Endothelial cell of umbilical vein (primary cell): Measurements from ENCODE around the gene GABRA5. TPM values are rescaled to one million over a fixed set of nuclear protein-coding genes. Genes with fewer than 3 reads are reported as not detected.

ENCODE experiments used
- BruUV-seq: library from RNA; stranded (reverse); fragments of 400-500 nt; replicated peaks from 2 replicates; lab custom pipeline; 2021; lab: Mats Ljungman, UMichigan
- CTCF ChIA-PET: fragments of 300-600, 350-600 bp; sonication (Branson Sonifier 250); formaldehyde crosslinking; loops from one replicate; lab custom pipeline; 2021; ENCODE audit warnings: antibody characterized with exemption, inconsistent platforms; lab: Charles Lee
- POLR2A ChIA-PET: fragments of 300-600, 350-600 bp; sonication (Branson Sonifier 250); formaldehyde crosslinking; loops from one replicate; lab custom pipeline; 2021; ENCODE audit warnings: antibody characterized with exemption, inconsistent platforms; lab: Charles Lee
- DNase-seq: peaks from one replicate; pipeline ENCODE4 v3.0.0-alpha.2; 2011; ENCODE audit warnings: low read depth, low spot score
- FAIRE-seq: peaks from 2 replicates; lab custom pipeline; 2011; peaks lifted over from hg19 to GRCh38; lab: Jason Lieb, UNC
- H2AFZ ChIP-seq: 2 replicates; pipeline ENCODE4 v1.6.0; 2012; ENCODE audit warnings: low read depth, low read length, control low read depth, inconsistent platforms
- H3K27ac ChIP-seq: 2 replicates; pipeline ENCODE4 v1.5.1; 2011; ENCODE audit warnings: low read depth, mild to moderate bottlenecking, control low read depth, low read length, moderate library complexity; ENCODE audit not compliant: insufficient read depth
- H3K27me3 ChIP-seq, 2 experiments: 2 replicates each; pipeline versions ENCODE4 v1.6.0 to v1.6.1; 2011; ENCODE audit warnings: low read length in 2 of 2, mixed read lengths in 1 of 2; ENCODE audit not compliant: control insufficient read depth in 2 of 2, insufficient read depth in 2 of 2
- H3K36me3 ChIP-seq, 2 experiments: 2 replicates in 1 of 2; 3 replicates in 1 of 2; pipeline ENCODE4 v1.5.1; 2011; ENCODE audit warnings: low read length in 2 of 2, mild to moderate bottlenecking in 1 of 2, moderate library complexity in 1 of 2; ENCODE audit not compliant: control insufficient read depth in 2 of 2, insufficient read depth in 2 of 2; ENCODE audit errors: extremely low read depth in 1 of 2
- H3K4me1 ChIP-seq: 3 replicates; pipeline ENCODE4 v1.5.1; 2011; ENCODE audit warnings: mild to moderate bottlenecking, low read length; ENCODE audit not compliant: control insufficient read depth, insufficient read depth; ENCODE audit errors: extremely low read depth
- H3K4me2 ChIP-seq: 2 replicates; pipeline ENCODE4 v1.6.1; 2011; ENCODE audit warnings: low read length, control low read depth, mixed read lengths; ENCODE audit not compliant: insufficient read depth
- H3K4me3 ChIP-seq, 3 experiments: fragments of 200-600 bp in 1 of 3; sonication (generic), shearing (Covaris generic) in 1 of 3; replicated peaks in 1 of 3; 2 replicates each; pipeline ENCODE4 v1.5.1; 2011 to 2016; ENCODE audit warnings: control low read depth in 3 of 3, low read length in 3 of 3, mild to moderate bottlenecking in 2 of 3, inconsistent platforms in 1 of 3, low read depth in 1 of 3, moderate library complexity in 1 of 3; ENCODE audit not compliant: insufficient read depth in 1 of 3
- H3K79me2 ChIP-seq: 2 replicates; pipeline ENCODE4 v1.6.0; 2012; ENCODE audit warnings: low read length, inconsistent platforms; ENCODE audit not compliant: control insufficient read depth, insufficient read depth
- H3K9ac ChIP-seq: replicated peaks from 2 replicates; pipeline ENCODE3; 2011; ENCODE audit warnings: low read length, control low read depth; ENCODE audit not compliant: insufficient read depth; ENCODE audit errors: extremely low read depth
- H3K9me1 ChIP-seq: replicated peaks from 3 replicates; pipeline ENCODE4 v1.6.0; 2011; ENCODE audit warnings: mild to moderate bottlenecking, low read length; ENCODE audit not compliant: control insufficient read depth, insufficient read depth; ENCODE audit errors: extremely low read depth
- H3K9me3 ChIP-seq: replicated peaks from 2 replicates; pipeline ENCODE4 v1.5.1; 2012; ENCODE audit warnings: low read length, inconsistent platforms; ENCODE audit not compliant: control insufficient read depth, insufficient read depth
- H4K20me1 ChIP-seq: replicated peaks from 2 replicates; pipeline ENCODE3; 2011; ENCODE audit warnings: mild to moderate bottlenecking, low read length; ENCODE audit not compliant: control insufficient read depth, insufficient read depth; ENCODE audit errors: extremely low read depth
- POLR2A ChIP-seq: IDR thresholded peaks from 2 replicates; pipeline ENCODE4 v1.6.1; 2012; ENCODE audit warnings: low read depth, mild to moderate bottlenecking, control low read depth, low read length
- dilution Hi-C: fragments of 300-500 bp; cut with MboI; formaldehyde crosslinking; loops from one replicate; pipeline ENCODE4 v1.15.0; 2019; ENCODE audit warnings: low sequenced_read_pairs; ENCODE audit not compliant: extremely low pct_ligation_motif_present
- intact Hi-C: fragments of 100-400 bp; cut with micrococcal nuclease; formaldehyde crosslinking; loops from one replicate; pipeline ENCODE4 v1.10.0; 2022
- polyA plus RNA-seq, 4 experiments: library from polyadenylated mRNA; depleted of rRNA in 3 of 4; stranded (reverse) in 3 of 4; unstranded in 1 of 4; fragments of >200 nt; gene quantifications; 2 replicates each; pipeline versions ENCODE4 v1.2.1 to v1.2.3, GENCODE V29; 2011 to 2012; ENCODE audit warnings: missing spikeins in 1 of 4
- total RNA-seq: library from RNA; stranded (reverse); gene quantifications from 2 replicates; pipeline ENCODE4 v1.2.3, GENCODE V29; 2021
- TF ChIP-seq, protein P1 (sequence below), 2 donors: IDR thresholded peaks; 1 replicate in 1 of 2; 2 replicates in 1 of 2; pipeline ENCODE4 v1.5.1; 2011; ENCODE audit warnings: low read length in 2 of 2, mild to moderate bottlenecking in 2 of 2, moderate library complexity in 2 of 2, control low read depth in 1 of 2, inconsistent platforms in 1 of 2, low read depth in 1 of 2; ENCODE audit not compliant: insufficient read depth in 1 of 2; ENCODE audit errors: extremely low read depth in 1 of 2

GABRA5 gene
- total and polyA plus RNA-seq, 2 donors (not counting 3 experiments of a cell fraction or from before 2014, with no cell fraction given) = not detected

DNA sequence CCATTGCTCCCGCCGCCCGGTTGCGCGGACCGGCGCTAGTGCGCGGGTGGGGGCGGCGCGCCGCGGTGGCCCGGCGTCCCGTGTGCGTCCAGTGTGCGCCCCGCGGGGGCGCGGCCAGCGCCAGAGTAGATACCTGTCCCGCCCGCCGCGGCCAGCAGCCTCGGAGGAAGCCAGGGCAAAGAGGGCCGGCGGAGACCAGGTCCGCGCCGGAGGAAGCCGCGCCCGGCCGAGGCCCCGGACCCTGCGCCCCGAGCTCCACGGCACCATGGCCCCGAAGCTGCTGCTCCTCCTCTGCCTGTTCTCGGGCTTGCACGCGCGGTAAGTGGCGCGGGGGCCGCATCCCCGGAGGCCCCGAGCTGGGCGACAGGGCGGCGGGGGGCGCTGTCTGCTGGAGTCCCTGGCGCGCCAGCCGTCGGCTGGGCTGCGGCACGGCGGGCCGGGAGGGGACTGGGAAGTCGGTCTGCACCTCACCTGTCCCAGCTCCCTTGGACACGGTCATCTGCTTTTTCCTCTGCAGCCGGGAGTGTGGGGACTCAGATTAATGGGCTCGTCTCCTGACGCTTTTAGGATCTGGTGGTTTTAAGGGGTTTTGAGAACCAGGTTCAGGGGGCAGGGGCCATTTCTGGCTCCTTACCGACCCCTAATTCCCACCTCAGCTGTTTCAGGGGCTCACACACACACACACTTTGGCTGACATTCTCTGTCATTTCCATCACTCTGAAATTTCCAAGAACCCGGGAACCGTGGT, 104.6 kb downstream of the GABRA5 start:
- no peak overlapping the region for H3K4me3 ChIP-seq
- no TSS peak for BruUV-seq
- no peak overlapping the region for H3K27ac ChIP-seq
- H3K79me2 ChIP-seq = no peaks in the 10 kb centered on the region
- intact Hi-C loops = no loop called here
- dilution Hi-C loops = no loop called here
- H4K20me1 ChIP-seq = no peaks in the 10 kb centered on the region
- DNase-seq = no peak
- H2AFZ ChIP-seq = no peak overlapping the region
- no peak overlapping the region for H3K4me2 ChIP-seq
- no peaks in the 10 kb centered on the region for H3K9me1 ChIP-seq
- no peaks in the 10 kb centered on the region for H3K4me1 ChIP-seq
- ChIA-PET CTCF (no interaction called here), POLR2A (no interaction called here)
- no peaks in the 10 kb centered on the region for H3K36me3 ChIP-seq
- no peaks in the 10 kb centered on the region for H3K9me3 ChIP-seq
- no peak for TF ChIP-seq POLR2A
- H3K9ac ChIP-seq = no peak overlapping the region
- peaks cover 0 to 4% of the 10 kb centered on the region in 2 experiments for H3K27me3 ChIP-seq
- FAIRE-seq = no peak

DNA sequence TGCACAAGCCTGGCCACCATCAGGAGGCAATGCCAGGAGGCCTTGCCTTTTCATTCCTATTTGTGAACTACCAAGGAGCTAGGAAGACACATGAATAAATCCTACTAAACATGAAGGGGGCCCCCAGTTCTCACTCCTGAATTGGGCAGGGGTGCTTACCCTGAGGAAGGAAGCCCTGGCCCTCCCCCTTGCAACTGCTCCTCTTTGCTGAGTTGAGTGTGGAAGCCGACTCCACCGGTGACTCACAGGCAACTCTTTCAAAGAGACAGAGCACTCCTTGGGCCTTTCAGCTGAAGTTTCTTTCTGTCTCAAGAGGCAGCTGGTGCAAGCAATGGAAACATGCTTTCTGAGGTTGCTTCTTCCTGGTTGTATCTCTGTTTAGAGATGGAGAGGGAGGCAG, 105.8 kb downstream of the GABRA5 start:
- TF ChIP-seq, protein P1, sequence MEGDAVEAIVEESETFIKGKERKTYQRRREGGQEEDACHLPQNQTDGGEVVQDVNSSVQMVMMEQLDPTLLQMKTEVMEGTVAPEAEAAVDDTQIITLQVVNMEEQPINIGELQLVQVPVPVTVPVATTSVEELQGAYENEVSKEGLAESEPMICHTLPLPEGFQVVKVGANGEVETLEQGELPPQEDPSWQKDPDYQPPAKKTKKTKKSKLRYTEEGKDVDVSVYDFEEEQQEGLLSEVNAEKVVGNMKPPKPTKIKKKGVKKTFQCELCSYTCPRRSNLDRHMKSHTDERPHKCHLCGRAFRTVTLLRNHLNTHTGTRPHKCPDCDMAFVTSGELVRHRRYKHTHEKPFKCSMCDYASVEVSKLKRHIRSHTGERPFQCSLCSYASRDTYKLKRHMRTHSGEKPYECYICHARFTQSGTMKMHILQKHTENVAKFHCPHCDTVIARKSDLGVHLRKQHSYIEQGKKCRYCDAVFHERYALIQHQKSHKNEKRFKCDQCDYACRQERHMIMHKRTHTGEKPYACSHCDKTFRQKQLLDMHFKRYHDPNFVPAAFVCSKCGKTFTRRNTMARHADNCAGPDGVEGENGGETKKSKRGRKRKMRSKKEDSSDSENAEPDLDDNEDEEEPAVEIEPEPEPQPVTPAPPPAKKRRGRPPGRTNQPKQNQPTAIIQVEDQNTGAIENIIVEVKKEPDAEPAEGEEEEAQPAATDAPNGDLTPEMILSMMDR (IDR thresholded peaks at IDR 0.05; ENCODE audit: extremely low read depth in 1 of 2, insufficient read depth in 1 of 2, low read depth in 1 of 2, low read length in 2 of 2) = no peak
- no peaks in the 10 kb centered on the region for H3K9me3 ChIP-seq
- no peaks in the 10 kb centered on the region for H3K9me1 ChIP-seq
- ChIA-PET POLR2A (no interaction called here), CTCF (no interaction called here)
- no peak for FAIRE-seq
- no peak for DNase-seq
- no peaks in the 10 kb centered on the region for H3K79me2 ChIP-seq
- H3K27me3 ChIP-seq = peaks cover 0 to 4% of the 10 kb centered on the region in 2 experiments
- no peak overlapping the region for H3K4me3 ChIP-seq
- no TSS peak for BruUV-seq
- no peak overlapping the region for H2AFZ ChIP-seq
- intact Hi-C loops = no loop called here
- dilution Hi-C loops = no loop called here
- no peak overlapping the region for H3K4me2 ChIP-seq
- no peaks in the 10 kb centered on the region for H3K4me1 ChIP-seq
- H3K27ac ChIP-seq = no peak overlapping the region
- no peaks in the 10 kb centered on the region for H4K20me1 ChIP-seq
- no peak overlapping the region for H3K9ac ChIP-seq
- H3K36me3 ChIP-seq = no peaks in the 10 kb centered on the region
